ENCODE measurements around the gene RABGAP1L.

Gene RABGAP1L

DNA sequence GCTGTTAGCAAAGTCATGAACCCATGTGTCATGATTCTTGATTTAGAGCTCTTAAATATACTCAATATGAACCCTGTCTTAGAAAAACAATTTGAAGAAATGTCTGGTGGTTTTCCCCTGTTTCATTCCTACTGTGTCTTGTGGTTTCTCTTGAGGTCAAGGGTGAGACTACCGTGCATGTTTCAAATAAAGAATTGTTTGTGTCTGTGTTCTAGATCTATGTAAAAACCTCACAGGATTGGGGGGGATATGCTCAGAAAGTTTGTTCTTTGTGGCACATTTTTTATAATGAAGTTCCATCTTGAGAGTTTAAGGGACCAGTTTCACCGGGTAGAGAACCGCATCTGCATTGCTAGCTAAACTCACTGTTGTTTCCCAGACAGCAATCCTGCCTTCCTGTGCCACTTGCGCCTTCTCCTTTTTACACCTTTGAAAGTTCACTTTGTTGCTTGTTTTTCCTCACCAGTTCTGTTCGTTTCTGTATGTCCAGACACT is 809.5 kb downstream of the RABGAP1L start:
- Histone ChIP-seq H3K9me2 (replicated peaks; ENCODE audit: insufficient read depth, low read length) (no peaks in the 10 kb centered on the region), H3K4me2 (ENCODE audit: low read depth, low read length, poor library complexity, severe bottlenecking) (peak overlapping the region; percentile 51), H3F3A (ENCODE audit: insufficient read depth) (peaks cover 21% of the 10 kb centered on the region), H3K36me3 (ENCODE audit: low read length) (peaks cover 6% of the 10 kb centered on the region; the same call in 1 of the 2 replicates), H3K4me3 (ENCODE audit: insufficient read depth, low read length, poor library complexity, severe bottlenecking) (no peak overlapping the region), H3K9ac (ENCODE audit: low read length) (no peak overlapping the region), H3K27me3 (ENCODE audit: low read length) (no peaks in the 10 kb centered on the region), H3K27ac (ENCODE audit: low read depth, low read length) (peak overlapping the region; percentile 71), H4K20me1 (ENCODE audit: low read depth, low read length) (no peaks in the 10 kb centered on the region), H2AFZ (ENCODE audit: low read depth, low read length, severe bottlenecking) (no peak overlapping the region), H3K9me3 (ENCODE audit: insufficient read depth, low read length) (no peaks in the 10 kb centered on the region), H3K79me2 (ENCODE audit: insufficient read depth, low read length) (no peaks in the 10 kb centered on the region)
- no peak for TF ChIP-seq EZH2phosphoT487 (conservative IDR thresholded peaks at IDR 0.05; ENCODE audit: low read length)
- TF ChIP-seq, protein P1, sequence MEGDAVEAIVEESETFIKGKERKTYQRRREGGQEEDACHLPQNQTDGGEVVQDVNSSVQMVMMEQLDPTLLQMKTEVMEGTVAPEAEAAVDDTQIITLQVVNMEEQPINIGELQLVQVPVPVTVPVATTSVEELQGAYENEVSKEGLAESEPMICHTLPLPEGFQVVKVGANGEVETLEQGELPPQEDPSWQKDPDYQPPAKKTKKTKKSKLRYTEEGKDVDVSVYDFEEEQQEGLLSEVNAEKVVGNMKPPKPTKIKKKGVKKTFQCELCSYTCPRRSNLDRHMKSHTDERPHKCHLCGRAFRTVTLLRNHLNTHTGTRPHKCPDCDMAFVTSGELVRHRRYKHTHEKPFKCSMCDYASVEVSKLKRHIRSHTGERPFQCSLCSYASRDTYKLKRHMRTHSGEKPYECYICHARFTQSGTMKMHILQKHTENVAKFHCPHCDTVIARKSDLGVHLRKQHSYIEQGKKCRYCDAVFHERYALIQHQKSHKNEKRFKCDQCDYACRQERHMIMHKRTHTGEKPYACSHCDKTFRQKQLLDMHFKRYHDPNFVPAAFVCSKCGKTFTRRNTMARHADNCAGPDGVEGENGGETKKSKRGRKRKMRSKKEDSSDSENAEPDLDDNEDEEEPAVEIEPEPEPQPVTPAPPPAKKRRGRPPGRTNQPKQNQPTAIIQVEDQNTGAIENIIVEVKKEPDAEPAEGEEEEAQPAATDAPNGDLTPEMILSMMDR (IDR thresholded peaks at IDR 0.05; ENCODE audit: insufficient read depth, low read length, poor library complexity, severe bottlenecking) = no peak

DNA sequence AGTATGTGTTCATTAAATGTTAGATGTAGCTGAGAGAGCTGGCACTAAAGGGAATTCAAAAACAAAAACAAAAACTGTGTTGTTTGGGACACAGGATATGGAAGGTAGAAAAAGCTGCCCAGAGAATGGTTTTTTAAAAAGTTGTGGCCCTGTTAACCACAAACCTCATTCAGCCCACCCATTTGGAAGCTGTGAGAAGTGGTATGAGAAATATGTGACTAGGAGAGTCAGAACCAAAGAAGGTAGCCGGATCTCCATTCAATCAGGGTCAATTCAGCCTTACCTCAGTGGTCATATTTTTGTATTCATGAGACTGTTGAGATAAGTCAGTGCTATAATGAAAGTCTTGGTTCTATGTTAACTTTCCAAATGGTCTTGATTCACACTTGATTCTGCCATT is 810.7 kb downstream of the RABGAP1L start:
- Histone ChIP-seq H2AFZ (ENCODE audit: low read depth, low read length, severe bottlenecking) (no peak overlapping the region), H3K79me2 (ENCODE audit: insufficient read depth, low read length) (no peaks in the 10 kb centered on the region), H3K9ac (ENCODE audit: low read length) (no peak overlapping the region), H3K36me3 (ENCODE audit: low read length) (peaks cover 6% of the 10 kb centered on the region; the same call in 1 of the 2 replicates), H3K4me2 (ENCODE audit: low read depth, low read length, poor library complexity, severe bottlenecking) (no peak overlapping the region), H3F3A (ENCODE audit: insufficient read depth) (peaks cover 10% of the 10 kb centered on the region), H3K27ac (ENCODE audit: low read depth, low read length) (no peak overlapping the region), H4K20me1 (ENCODE audit: low read depth, low read length) (no peaks in the 10 kb centered on the region), H3K9me2 (replicated peaks; ENCODE audit: insufficient read depth, low read length) (no peaks in the 10 kb centered on the region), H3K9me3 (ENCODE audit: insufficient read depth, low read length) (no peaks in the 10 kb centered on the region), H3K27me3 (ENCODE audit: low read length) (no peaks in the 10 kb centered on the region), H3K4me3 (ENCODE audit: insufficient read depth, low read length, poor library complexity, severe bottlenecking) (no peak overlapping the region)
- TF ChIP-seq, protein P1 (IDR thresholded peaks at IDR 0.05; ENCODE audit: insufficient read depth, low read length, poor library complexity, severe bottlenecking) = no peak
- TF ChIP-seq EZH2phosphoT487 (conservative IDR thresholded peaks at IDR 0.05; ENCODE audit: low read length) = no peak

DNA sequence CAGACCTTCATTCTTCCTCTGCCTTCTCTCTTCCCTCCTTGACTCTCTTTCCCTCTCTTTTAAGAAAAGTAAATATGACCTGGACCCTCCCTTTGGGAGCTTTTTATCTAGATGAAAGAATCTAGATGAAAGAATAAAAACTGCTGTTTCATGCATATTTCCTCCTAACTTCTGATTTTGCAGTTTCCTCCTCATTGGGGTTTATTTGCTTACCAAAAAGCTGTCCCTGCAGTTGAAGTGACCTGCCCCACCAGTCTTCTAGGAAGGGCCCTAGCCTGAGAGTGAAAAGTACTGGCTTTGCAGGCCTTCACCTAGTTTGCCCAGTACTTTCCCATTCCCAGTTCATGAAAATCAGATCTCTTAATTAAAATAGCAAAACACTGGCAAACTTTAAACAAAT is 812.1 kb downstream of the RABGAP1L start:
- H4K20me1 ChIP-seq (ENCODE audit: low read depth, low read length) = no peaks in the 10 kb centered on the region
- peaks cover 10% of the 10 kb centered on the region for H3F3A ChIP-seq (ENCODE audit: insufficient read depth)
- H3K9ac ChIP-seq (ENCODE audit: low read length) = no peak overlapping the region
- no peak overlapping the region for H3K27ac ChIP-seq (ENCODE audit: low read depth, low read length)
- no peak overlapping the region for H3K4me2 ChIP-seq (ENCODE audit: low read depth, low read length, poor library complexity, severe bottlenecking)
- H2AFZ ChIP-seq (ENCODE audit: low read depth, low read length, severe bottlenecking) = no peak overlapping the region
- TF ChIP-seq, protein P1 (IDR thresholded peaks at IDR 0.05; ENCODE audit: insufficient read depth, low read length, poor library complexity, severe bottlenecking) = no peak
- TF ChIP-seq EZH2phosphoT487 (conservative IDR thresholded peaks at IDR 0.05; ENCODE audit: low read length) = no peak
- H3K79me2 ChIP-seq (ENCODE audit: insufficient read depth, low read length) = no peaks in the 10 kb centered on the region
- H3K4me3 ChIP-seq (ENCODE audit: insufficient read depth, low read length, poor library complexity, severe bottlenecking) = no peak overlapping the region
- no peaks in the 10 kb centered on the region for H3K9me2 ChIP-seq (replicated peaks; ENCODE audit: insufficient read depth, low read length)
- peaks cover 11% of the 10 kb centered on the region; the same call in 1 of the 2 replicates for H3K36me3 ChIP-seq (ENCODE audit: low read length)
- H3K27me3 ChIP-seq (ENCODE audit: low read length) = no peaks in the 10 kb centered on the region
- H3K9me3 ChIP-seq (ENCODE audit: insufficient read depth, low read length) = no peaks in the 10 kb centered on the region
